GM12892 (cell line): ENCODE results near the gene MEGF11.

Experiments
- DNase-seq: peaks from one replicate; pipeline ENCODE4 v3.0.0; 2011; ENCODE audit not compliant: insufficient read length
- FAIRE-seq: peaks from 2 replicates; lab custom pipeline; 2011; peaks lifted over from hg19 to GRCh38; lab: Jason Lieb, UNC
- POLR2A ChIP-seq: IDR thresholded peaks from 2 replicates; pipeline ENCODE4 v1.6.1; 2011; ENCODE audit warnings: low read depth, low read length, control low read depth
- POLR2AphosphoS5 ChIP-seq: IDR thresholded peaks from 2 replicates; pipeline ENCODE4 v1.6.1; 2011; ENCODE audit warnings: low read depth, low read length, control low read depth
- TAF1 ChIP-seq: IDR thresholded peaks from 2 replicates; pipeline ENCODE4 v1.6.1; 2011; ENCODE audit warnings: low read depth, mild to moderate bottlenecking, control low read depth, low read length, borderline replicate concordance

Gene MEGF11

GRCh38 chr15:65938604-65939003 is 314.9 kb downstream of the MEGF11 start:
- TF ChIP-seq POLR2A: no peak
- DNase-seq: no peak
- FAIRE-seq: no peak

GRCh38 chr15:65937476-65937875 is 316.1 kb downstream of the MEGF11 start:
- no peak for DNase-seq
- FAIRE-seq: no peak
- no peak for TF ChIP-seq TAF1
- no peak for TF ChIP-seq POLR2AphosphoS5
- no peak for TF ChIP-seq POLR2A

DNA sequence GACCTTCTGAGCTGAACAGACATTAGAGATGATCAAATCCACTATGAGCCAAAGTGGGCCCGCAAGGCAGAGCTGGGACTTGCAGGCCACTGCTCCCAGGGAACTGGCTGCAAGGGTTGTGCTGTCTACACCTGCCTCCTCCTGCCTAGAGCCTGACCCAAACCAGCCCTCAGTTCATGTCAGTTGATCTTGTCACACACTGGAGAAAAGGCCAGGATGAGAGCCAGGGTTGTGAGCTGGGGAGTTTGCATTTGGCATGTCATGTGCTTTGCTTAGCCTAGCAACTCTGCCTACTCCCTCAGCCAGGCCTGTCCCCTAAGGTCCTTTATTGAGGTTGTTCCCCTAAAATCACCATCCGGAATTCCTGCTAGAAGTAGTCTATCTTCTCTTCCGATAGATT is 316.5 kb downstream of the MEGF11 start:
- TF ChIP-seq TAF1: no peak
- no peak for TF ChIP-seq POLR2AphosphoS5
- no peak for TF ChIP-seq POLR2A
- DNase-seq: no peak
- no peak for FAIRE-seq

DNA sequence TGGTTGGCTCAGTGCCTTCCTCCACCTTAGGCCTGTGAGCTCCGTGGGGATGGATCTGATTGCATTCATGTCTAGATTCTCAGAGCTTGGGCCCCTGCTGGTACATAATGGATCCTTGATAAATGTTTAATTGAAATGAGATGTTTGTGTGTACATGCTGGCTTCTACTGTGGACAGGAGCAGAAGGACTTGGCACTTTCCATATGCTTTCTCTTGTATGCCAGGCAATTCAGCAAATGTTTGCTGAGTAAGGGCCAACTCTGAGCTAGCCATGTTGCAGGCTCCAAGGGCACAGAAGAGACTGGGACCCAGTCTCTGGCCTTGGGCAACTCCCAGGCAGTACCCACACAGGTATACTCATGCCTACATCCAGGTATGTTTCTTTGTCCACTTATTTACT is 317.3 kb downstream of the MEGF11 start:
- DNase-seq (no peak), FAIRE-seq (no peak)
- TF ChIP-seq POLR2AphosphoS5: no peak
- TF ChIP-seq POLR2A: no peak
- TF ChIP-seq TAF1: no peak

- TF ChIP-seq TAF1 (no peak), POLR2AphosphoS5 (no peak), POLR2A (no peak)
- no peak for DNase-seq
- no peak for FAIRE-seq
These were observed 318.2 kb downstream of the MEGF11 start for GRCh38 chr15:65935391-65935790.

DNA sequence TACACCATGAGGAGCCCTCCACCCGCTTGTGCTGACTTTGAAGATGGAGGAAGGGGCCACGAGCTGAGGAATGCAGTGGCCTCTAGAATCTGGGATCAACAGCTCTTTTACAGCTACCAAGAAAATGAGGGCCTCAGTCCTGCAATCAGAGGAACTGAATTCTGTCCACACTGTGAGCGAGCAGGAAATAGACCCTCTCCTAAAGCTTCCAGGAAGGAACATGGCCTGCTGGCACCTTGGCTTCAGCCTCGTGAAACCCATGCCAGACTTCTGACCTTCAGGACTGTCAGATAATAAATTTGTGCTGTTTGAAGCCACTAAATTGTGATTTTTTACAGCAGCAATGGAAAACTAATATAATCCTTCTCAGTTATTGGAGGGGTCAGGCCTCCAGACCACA is 322.3 kb downstream of the MEGF11 start:
- TF ChIP-seq POLR2AphosphoS5 (no peak), POLR2A (no peak), TAF1 (no peak)
- DNase-seq (no peak), FAIRE-seq (no peak)

- TF ChIP-seq POLR2A (no peak), POLR2AphosphoS5 (no peak), TAF1 (no peak)
- FAIRE-seq: no peak
- no peak for DNase-seq
These were observed 323.4 kb downstream of the MEGF11 start for GRCh38 chr15:65930134-65930533.

GRCh38 chr15:65929573-65929972 is 324.0 kb downstream of the MEGF11 start:
- no peak for FAIRE-seq
- TF ChIP-seq POLR2A: no peak
- TF ChIP-seq POLR2AphosphoS5: no peak
- TF ChIP-seq TAF1: no peak
- no peak for DNase-seq

GRCh38 chr15:65927545-65927944 is 326.0 kb downstream of the MEGF11 start:
- FAIRE-seq (no peak), DNase-seq (no peak)
- TF ChIP-seq TAF1 (no peak), POLR2AphosphoS5 (no peak), POLR2A (no peak)

DNA sequence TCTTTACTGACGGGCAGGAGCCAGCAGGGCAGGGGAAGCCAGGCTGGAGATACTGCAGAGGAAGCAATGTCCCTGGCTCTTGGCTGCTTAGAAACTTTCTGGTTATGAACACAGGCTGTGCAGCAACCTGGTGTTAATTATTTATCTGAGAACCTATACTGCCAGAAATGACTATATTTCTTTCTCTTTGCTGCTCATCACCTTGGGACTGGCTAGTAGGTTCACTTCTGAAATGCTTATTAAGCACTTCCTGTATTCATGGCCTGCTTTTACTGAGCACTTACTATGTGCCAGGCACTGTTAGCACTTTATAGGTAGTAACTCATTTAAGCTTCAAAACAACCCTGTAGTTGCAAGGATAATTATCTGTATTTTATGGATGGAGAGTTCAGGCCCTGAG is 326.7 kb downstream of the MEGF11 start:
- TF ChIP-seq TAF1 (no peak), POLR2AphosphoS5 (no peak), POLR2A (no peak)
- DNase-seq (no peak), FAIRE-seq (no peak)

- TF ChIP-seq POLR2A (no peak), POLR2AphosphoS5 (no peak), TAF1 (no peak)
- DNase-seq: no peak
- no peak for FAIRE-seq
These were observed 327.1 kb downstream of the MEGF11 start for GRCh38 chr15:65926459-65926858.

DNA sequence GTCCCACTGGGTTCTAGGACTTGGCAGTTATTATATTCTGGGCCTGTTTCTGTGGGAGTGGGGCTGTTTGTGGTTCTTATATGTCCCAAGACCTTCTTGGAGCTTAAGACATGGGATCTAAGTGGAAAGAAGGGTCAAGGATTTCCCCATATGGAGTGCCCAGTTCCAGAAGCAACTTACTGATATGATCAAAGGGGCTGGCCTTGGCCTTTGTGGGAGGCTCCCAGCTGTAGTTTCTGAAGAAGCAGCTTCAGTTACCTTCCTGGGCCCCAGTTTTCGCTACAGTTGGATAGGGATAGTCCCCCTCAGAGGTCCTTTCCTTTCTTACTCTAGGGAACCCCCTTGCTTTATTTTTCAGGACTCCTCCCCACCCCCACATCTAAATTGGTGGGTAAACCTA is 328.2 kb downstream of the MEGF11 start:
- FAIRE-seq: no peak
- DNase-seq: no peak
- no peak for TF ChIP-seq POLR2A
- no peak for TF ChIP-seq TAF1
- no peak for TF ChIP-seq POLR2AphosphoS5

- no peak for FAIRE-seq
- no peak for TF ChIP-seq POLR2A
- no peak for TF ChIP-seq POLR2AphosphoS5
- no peak for TF ChIP-seq TAF1
These were observed 329.5 kb downstream of the MEGF11 start for GRCh38 chr15:65924004-65924403.

More at GRCh38 chr15:65924004-65924403, 329.5 kb downstream of the MEGF11 start:
- no peak for DNase-seq
